Mesothelial cell of epicardium (in vitro differentiated cells): Measurements from ENCODE around the gene PTPRN2. TPM values are rescaled to one million over a fixed set of nuclear protein-coding genes. Genes with fewer than 3 reads are reported as not detected.

Experiments
- DNase-seq, 2 experiments: peaks; one replicate each; pipeline ENCODE4 v3.0.0; 2021; ENCODE audit warnings: low spot score in 2 of 2; ENCODE audit not compliant: unreplicated experiment in 2 of 2
- H3K27ac Mint-ChIP-seq: 2 replicates; pipeline ENCODE4 v1.8.0; 2021; ENCODE audit warnings: mixed read lengths
- H3K27me3 Mint-ChIP-seq: 2 replicates; pipeline ENCODE4 v1.8.0; 2021; ENCODE audit warnings: low read depth, mixed read lengths
- H3K36me3 Mint-ChIP-seq: 2 replicates; pipeline ENCODE4 v1.8.0; 2021; ENCODE audit warnings: mixed read lengths
- H3K4me1 Mint-ChIP-seq: 2 replicates; pipeline ENCODE4 v1.8.0; 2021; ENCODE audit warnings: mixed read lengths
- H3K4me3 Mint-ChIP-seq: 2 replicates; pipeline ENCODE4 v1.8.0; 2021; ENCODE audit warnings: mild to moderate bottlenecking, moderate library complexity, mixed read lengths
- H3K9me3 Mint-ChIP-seq: 2 replicates; pipeline ENCODE4 v1.8.0; 2021; ENCODE audit warnings: mixed read lengths
- CTCF ChIP-seq: fragments of 200-600 bp; sonication (generic); IDR thresholded peaks from one replicate; pipeline ENCODE4 v1.5.0; 2021; ENCODE audit warnings: antibody characterized with exemption; ENCODE audit not compliant: unreplicated experiment
- total RNA-seq: library from RNA; stranded (reverse); gene quantifications from 3 replicates; pipeline ENCODE4 v1.2.1, GENCODE V29; 2021

The PTPRN2 gene
- total RNA-seq, 1 donor from 2014 or later: 2.2 TPM

DNA sequence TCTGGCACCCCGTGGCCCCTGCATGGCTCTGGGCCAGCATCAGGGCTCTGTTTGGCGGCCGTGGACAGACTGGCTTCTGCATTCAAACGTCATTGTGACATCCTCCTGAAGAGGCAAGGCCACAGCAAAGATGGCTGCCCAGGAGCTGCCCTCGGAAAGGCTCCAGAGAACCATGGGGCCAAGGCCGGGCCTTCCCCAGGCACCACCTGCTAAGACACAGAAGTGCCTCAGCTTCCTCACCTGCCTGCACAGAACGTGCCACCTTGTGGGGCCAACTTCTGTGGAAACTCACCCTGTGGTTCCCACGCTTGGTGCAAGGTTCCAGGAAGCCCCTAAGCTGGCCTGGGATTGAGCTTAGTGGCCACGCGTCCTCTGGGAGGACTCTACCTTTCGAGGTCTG, 396.9 kb downstream of the PTPRN2 start:
- no peaks in the 10 kb centered on the region for H3K4me1 Mint-ChIP-seq
- H3K27me3 Mint-ChIP-seq: no peaks in the 10 kb centered on the region
- H3K36me3 Mint-ChIP-seq: peaks cover 5% of the 10 kb centered on the region
- H3K27ac Mint-ChIP-seq: no peak overlapping the region
- H3K9me3 Mint-ChIP-seq: peaks cover 46% of the 10 kb centered on the region
- TF ChIP-seq CTCF: no peak
- no peak for DNase-seq
- no peak overlapping the region for H3K4me3 Mint-ChIP-seq

GRCh38 chr7:158188676-158189075, 398.9 kb downstream of the PTPRN2 start:
- Mint-ChIP-seq H3K4me1 (no peaks in the 10 kb centered on the region), H3K4me3 (no peak overlapping the region), H3K36me3 (peaks cover 2% of the 10 kb centered on the region), H3K9me3 (peaks cover 43% of the 10 kb centered on the region), H3K27me3 (no peaks in the 10 kb centered on the region), H3K27ac (no peak overlapping the region)
- no peak for DNase-seq
- TF ChIP-seq CTCF: no peak

DNA sequence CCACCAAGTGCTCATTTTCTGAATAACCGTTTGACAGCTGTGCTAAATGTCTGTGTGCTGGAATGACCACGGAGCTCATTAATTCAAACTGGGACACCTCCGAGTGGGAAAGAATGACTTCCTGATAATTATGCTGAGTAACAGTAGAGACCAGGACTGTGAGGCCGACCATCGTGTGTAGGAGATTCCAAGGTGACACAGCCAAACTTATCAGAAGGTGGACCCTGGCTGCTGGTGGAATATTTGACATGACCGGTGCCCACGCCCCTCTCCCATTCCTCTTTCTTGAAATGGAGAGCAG, 400.0 kb downstream of the PTPRN2 start:
- DNase-seq: no peak
- Mint-ChIP-seq H3K27ac (no peak overlapping the region), H3K4me1 (no peaks in the 10 kb centered on the region), H3K27me3 (no peaks in the 10 kb centered on the region), H3K4me3 (no peak overlapping the region), H3K36me3 (peaks cover 2% of the 10 kb centered on the region), H3K9me3 (peaks cover 49% of the 10 kb centered on the region)
- TF ChIP-seq CTCF: no peak

DNA sequence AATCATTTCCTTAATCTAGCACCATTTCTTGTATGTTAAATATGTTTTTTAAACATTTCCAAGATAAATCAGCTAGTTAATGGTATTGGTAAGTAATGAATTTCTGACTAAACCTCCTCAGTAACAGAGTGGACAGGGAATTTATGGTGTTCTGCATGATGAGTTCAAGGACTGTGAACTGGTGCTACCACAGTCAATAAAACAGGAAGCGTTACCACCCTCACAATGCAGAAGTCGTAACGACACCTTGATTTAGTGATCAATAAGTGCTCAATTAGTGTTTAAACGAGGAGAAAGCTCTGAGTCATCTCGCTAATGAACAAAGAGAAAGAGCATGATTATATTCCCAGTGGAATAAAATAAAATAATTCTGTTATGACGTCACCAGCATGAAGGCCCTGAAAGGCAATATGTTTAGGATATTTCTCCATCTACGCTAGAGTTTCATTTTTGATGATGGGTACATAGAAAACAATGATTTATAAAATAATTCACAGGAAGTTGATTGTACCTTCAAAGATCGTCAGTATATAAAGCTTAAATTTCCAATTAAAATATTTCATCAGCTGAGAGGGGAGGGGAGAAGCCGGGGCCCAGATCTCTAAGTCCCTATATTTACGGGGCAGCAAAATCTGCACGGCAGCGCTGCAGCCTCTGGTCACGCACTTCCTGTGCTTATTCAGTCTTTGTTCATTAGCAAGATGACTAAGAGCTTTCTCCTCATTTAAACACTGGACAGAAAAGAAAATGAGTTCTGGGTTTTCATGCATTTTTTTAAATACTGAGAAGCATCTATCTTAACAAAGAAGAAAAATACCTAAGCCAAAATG, 400.5 kb downstream of the PTPRN2 start:
- H3K27me3 Mint-ChIP-seq: no peaks in the 10 kb centered on the region
- no peak overlapping the region for H3K27ac Mint-ChIP-seq
- peaks cover 2% of the 10 kb centered on the region for H3K36me3 Mint-ChIP-seq
- no peak overlapping the region for H3K4me3 Mint-ChIP-seq
- DNase-seq: no peak
- no peaks in the 10 kb centered on the region for H3K4me1 Mint-ChIP-seq
- H3K9me3 Mint-ChIP-seq: peaks cover 53% of the 10 kb centered on the region
- no peak for TF ChIP-seq CTCF

DNA sequence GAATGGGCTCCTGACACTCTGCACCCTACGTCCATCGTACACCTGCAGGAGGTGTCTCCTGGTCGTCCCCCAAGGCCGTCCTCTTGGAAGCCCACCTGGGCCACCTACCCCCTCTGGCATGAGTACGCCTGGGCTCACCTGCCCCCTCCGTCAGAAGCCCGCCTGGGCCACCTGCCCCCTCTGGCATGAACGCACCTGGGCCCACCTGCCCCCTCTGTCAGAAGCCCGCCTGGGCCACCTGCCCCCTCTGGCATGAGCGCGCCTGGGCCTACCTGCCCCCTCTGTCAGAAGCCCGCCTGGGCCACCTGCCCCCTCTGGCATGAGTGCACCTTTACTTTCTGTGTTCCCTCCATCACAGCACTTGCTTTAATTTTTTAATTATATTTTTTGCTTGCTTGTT, 401.2 kb downstream of the PTPRN2 start:
- Mint-ChIP-seq H3K4me1 (no peaks in the 10 kb centered on the region), H3K27ac (no peak overlapping the region), H3K9me3 (peaks cover 57% of the 10 kb centered on the region), H3K36me3 (peaks cover 2% of the 10 kb centered on the region), H3K4me3 (no peak overlapping the region), H3K27me3 (no peaks in the 10 kb centered on the region)
- DNase-seq: no peak
- TF ChIP-seq CTCF: no peak
